OCI-LY3 (cell line): ENCODE measurements around the gene CPO.

Experiments
- EZH2phosphoT487 ChIP-seq: fragments of 200-600 bp; shearing (Covaris generic); IDR thresholded peaks from 2 replicates; pipeline ENCODE4 v1.6.1; 2018; ENCODE audit warnings: antibody characterized with exemption, mixed run types, low read depth
- TF ChIP-seq, protein P1 (sequence below): fragments of 200-600, 300-600 bp; sonication (generic); IDR thresholded peaks from 2 replicates; pipeline ENCODE4 v1.5.1; 2014; ENCODE audit warnings: antibody characterized with exemption, low read length, low read depth

DNA sequence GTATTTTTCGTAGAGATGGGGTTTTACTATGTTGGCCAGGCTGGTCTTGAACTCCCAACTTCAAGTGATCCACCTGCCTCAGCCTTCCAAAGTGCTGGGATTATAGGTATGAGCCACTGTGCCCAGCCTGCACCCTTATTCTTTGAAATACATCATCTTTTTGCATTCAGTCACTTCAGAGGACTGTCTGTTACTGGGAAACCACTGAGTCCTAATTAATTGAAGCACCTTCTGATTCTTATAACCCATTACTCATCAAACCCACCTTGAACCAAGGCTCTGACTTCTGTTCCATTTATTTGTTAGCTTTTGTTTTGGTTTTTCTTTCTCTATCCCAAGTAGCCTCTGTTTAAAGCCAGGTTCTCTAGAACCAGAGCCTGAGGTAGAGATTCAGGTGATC lies 49.6 kb downstream of the CPO start:
- TF ChIP-seq, protein P1, sequence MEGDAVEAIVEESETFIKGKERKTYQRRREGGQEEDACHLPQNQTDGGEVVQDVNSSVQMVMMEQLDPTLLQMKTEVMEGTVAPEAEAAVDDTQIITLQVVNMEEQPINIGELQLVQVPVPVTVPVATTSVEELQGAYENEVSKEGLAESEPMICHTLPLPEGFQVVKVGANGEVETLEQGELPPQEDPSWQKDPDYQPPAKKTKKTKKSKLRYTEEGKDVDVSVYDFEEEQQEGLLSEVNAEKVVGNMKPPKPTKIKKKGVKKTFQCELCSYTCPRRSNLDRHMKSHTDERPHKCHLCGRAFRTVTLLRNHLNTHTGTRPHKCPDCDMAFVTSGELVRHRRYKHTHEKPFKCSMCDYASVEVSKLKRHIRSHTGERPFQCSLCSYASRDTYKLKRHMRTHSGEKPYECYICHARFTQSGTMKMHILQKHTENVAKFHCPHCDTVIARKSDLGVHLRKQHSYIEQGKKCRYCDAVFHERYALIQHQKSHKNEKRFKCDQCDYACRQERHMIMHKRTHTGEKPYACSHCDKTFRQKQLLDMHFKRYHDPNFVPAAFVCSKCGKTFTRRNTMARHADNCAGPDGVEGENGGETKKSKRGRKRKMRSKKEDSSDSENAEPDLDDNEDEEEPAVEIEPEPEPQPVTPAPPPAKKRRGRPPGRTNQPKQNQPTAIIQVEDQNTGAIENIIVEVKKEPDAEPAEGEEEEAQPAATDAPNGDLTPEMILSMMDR = no peak
- TF ChIP-seq EZH2phosphoT487 = no peak
